Embryonic facial prominence (tissue), 1 donor: Measurements from ENCODE around the gene ERMARD.

Experiments
- DNase-seq: peaks from one replicate; pipeline ENCODE4 v3.0.0-alpha.2; 2016; ENCODE audit errors: extremely low spot score

Gene ERMARD

DNA sequence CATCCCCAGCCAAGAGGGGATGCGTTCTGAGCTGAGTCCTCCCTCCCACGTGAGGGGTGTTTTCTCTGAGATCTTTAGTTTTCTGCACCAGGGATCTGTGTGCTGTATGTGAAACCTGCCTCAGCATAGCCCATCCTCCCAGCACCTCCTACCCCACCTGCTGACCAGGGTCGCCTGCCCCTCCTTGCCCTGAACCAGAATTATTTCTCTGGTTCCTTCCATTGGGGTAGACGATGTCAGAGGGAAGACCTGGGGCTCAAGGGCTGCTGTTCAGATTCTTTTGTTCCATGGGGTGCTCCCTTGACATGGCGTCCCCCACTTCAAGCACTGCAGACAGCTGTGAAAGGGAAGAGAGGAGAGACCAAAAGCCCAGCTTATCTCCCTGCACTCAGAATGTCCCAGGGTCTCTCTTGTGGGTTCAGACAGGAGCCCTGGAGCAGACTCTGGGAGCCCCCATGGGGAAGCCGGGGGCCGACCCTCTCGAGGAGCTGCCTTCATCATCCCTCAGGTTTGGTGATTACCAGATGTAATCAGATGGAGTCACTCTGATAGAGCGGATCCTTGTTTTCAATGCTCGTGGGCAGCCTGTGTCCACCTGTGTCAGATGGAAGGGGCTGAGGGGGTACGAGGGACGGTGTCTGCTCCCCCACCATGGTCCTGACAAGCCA is 74.3 kb downstream of the ERMARD start:
- no peak for DNase-seq

DNA sequence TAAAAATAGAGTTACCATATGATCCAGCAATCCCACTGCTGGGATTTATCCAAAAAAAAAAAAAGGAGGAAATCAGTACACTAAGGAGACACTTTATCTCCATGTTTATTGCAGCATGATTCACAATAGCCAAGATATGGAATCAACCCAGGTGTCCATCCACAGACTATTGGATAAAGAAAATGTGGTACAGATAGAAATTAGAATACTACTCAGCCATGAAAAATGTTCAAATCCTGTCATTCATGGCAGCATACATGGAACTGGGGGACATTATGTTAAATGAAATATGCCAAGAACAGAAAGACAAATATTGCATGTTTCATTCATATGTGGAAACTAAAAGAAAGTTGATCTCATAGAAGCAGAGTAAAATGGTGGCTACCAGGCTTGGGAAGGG is 75.3 kb downstream of the ERMARD start:
- no peak for DNase-seq

DNA sequence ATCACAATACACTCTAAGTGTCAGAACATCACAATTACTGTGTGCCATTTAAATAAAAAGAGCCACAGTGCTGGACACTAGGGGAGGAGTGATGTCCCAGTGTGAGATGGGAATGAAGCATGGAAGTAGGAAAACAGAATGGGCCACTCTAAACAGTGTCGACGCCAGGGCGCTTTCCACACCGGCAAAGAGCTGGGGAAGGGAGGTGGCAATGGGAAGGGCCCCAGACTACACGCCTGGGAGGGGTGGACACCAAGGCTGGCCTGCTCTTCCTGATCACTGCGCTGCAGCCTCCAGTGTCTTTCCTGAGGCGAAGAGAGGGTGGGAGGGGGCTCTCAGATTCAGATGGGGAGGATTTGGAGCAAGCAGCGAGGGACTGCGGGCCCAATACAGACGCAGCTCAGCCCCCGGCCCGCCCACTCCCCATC is 75.9 kb downstream of the ERMARD start:
- DNase-seq = no peak

DNA sequence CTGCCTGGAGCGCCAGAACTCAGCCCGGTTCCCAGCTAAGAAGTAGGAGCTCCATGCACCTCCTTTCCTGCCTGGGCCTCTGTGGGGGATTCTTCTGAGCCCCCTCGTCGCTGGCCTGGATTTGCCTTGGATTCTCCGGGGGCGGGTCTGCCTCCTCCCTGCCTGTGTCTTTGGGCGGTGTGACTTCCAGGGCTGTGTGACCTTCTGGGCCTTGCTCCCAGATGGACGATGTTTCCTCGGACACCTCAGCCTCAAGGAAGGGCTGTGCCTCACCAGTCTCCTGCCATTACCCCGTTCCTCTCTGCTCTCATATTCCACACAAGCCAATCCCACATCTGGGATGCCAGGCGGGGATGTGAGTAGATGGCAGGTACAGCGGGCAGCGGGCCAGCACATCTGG is 76.8 kb downstream of the ERMARD start:
- DNase-seq = no peak

DNA sequence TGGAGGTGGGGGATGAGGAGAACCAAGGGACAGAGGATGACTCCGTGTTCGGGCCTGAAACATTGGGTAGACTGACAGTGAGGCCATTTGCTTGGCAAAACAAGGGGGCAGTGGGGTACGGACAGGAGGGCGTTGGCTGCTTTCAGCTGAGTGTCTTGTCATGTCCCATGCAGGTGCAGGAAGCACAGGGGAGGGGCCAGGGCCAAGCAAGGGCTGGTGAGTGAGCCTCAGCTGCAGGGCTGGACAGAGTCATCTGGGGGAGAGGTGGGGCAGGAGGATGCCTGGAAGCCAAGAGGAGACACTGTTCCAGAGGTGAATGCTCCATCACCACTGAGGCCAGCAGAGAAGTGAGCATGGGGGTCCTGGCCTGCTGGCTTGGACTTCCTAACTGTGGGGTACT is 78.4 kb downstream of the ERMARD start:
- DNase-seq = no peak

DNA sequence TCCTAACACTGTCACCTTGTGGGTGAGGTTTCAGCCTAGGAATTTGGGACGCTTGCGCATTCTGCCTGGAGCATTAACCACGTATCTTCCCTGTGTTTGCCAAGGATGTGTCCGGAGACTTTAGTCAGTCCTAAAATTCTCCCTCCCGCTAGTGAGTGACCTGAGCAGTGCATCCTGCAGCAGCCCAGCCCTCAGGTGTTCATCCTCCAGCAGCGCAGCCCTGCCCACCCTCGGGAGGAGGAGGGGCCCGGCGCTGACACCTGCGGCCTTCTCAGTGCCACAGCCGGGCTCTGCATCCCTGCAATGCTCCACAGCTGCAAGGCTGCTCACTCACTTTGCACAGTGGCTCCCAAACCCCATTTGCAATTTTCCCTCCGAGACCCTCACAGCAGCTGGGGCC is 79.5 kb downstream of the ERMARD start:
- no peak for DNase-seq
